Measurements from ENCODE around the gene ZNF592.
"Not testable (repeated sequence)": the region's sequence is repeated elsewhere in the genome, so short reads cannot be mapped to it uniquely, and the experiment has no call there.

The ZNF592 gene

GRCh38 chr15:84725001-84725491 is 23.3 kb upstream of the ZNF592 start:
- no peak for DNase-seq (ENCODE audit: low spot score in 2 of 2)
- no peaks in the 10 kb centered on the region for H3K27me3 Mint-ChIP-seq
- peak overlapping the region; percentile 64 for H3K4me3 Mint-ChIP-seq
- H3K36me3 Mint-ChIP-seq (ENCODE audit: insufficient read depth), result no peaks in the 10 kb centered on the region
- ATAC-seq (replicated peaks; ENCODE audit: extremely low read depth, poor library complexity, severe bottlenecking), result peak; percentile 86
- H3K4me1 Mint-ChIP-seq, result peaks cover 60% of the 10 kb centered on the region
- peak overlapping the region; percentile 81 for H3K27ac Mint-ChIP-seq (ENCODE audit: low read depth)
- H3K9me3 Mint-ChIP-seq, result no peaks in the 10 kb centered on the region

GRCh38 chr15:84727429-84727828 is 21.0 kb upstream of the ZNF592 start:
- Mint-ChIP-seq H3K27ac (ENCODE audit: low read depth) (no peak overlapping the region), H3K4me1 (peaks cover 45% of the 10 kb centered on the region)
- no peak for ATAC-seq (replicated peaks; ENCODE audit: extremely low read depth, poor library complexity, severe bottlenecking)

GRCh38 chr15:84731774-84732173 is 16.6 kb upstream of the ZNF592 start:
- Mint-ChIP-seq H3K27me3 (no peaks in the 10 kb centered on the region), H3K27ac (ENCODE audit: low read depth) (no peak overlapping the region), H3K9me3 (no peaks in the 10 kb centered on the region), H3K36me3 (ENCODE audit: insufficient read depth) (peaks cover 15% of the 10 kb centered on the region), H3K4me1 (peaks cover 56% of the 10 kb centered on the region), H3K4me3 (no peak overlapping the region)
- ATAC-seq (replicated peaks; ENCODE audit: extremely low read depth, poor library complexity, severe bottlenecking), result no peak
- DNase-seq (ENCODE audit: low spot score in 2 of 2), result no peak

More at GRCh38 chr15:84727429-84727828, 21.0 kb upstream of the ZNF592 start:
- no peak for DNase-seq (ENCODE audit: low spot score in 2 of 2)
- H3K4me3 Mint-ChIP-seq, result no peak overlapping the region
- no peaks in the 10 kb centered on the region for H3K27me3 Mint-ChIP-seq
- H3K36me3 Mint-ChIP-seq (ENCODE audit: insufficient read depth), result no peaks in the 10 kb centered on the region
- no peaks in the 10 kb centered on the region for H3K9me3 Mint-ChIP-seq

GRCh38 chr15:84734794-84735479 is 13.5 kb upstream of the ZNF592 start:
- Mint-ChIP-seq H3K4me1 (peaks cover 39% of the 10 kb centered on the region), H3K4me3 (peak overlapping the region; percentile 78), H3K27me3 (no peaks in the 10 kb centered on the region), H3K27ac (ENCODE audit: low read depth) (peak overlapping the region; percentile 65), H3K36me3 (ENCODE audit: insufficient read depth) (peaks cover 15% of the 10 kb centered on the region), H3K9me3 (no peaks in the 10 kb centered on the region)
- ATAC-seq (replicated peaks; ENCODE audit: extremely low read depth, poor library complexity, severe bottlenecking) (peak; percentile 71), DNase-seq (ENCODE audit: low spot score in 2 of 2) (peak; percentile 35 to 55)

GRCh38 chr15:84735480-84736061 is 12.8 kb upstream of the ZNF592 start:
- Mint-ChIP-seq H3K36me3 (ENCODE audit: insufficient read depth) (peaks cover 15% of the 10 kb centered on the region), H3K4me1 (peaks cover 39% of the 10 kb centered on the region), H3K4me3 (peak overlapping the region; percentile 78), H3K27ac (ENCODE audit: low read depth) (peak overlapping the region; percentile 65)
- H3K27me3 Mint-ChIP-seq; H3K9me3 Mint-ChIP-seq; DNase-seq (ENCODE audit: low spot score in 2 of 2): not testable (repeated sequence)
- peak; percentile 24 for ATAC-seq (replicated peaks; ENCODE audit: extremely low read depth, poor library complexity, severe bottlenecking)

GRCh38 chr15:84736375-84736774 is 12.0 kb upstream of the ZNF592 start:
- H3K27ac Mint-ChIP-seq (ENCODE audit: low read depth), result peak overlapping the region; percentile 67
- no peaks in the 10 kb centered on the region for H3K27me3 Mint-ChIP-seq
- peaks cover 15% of the 10 kb centered on the region for H3K36me3 Mint-ChIP-seq (ENCODE audit: insufficient read depth)
- H3K4me1 Mint-ChIP-seq, result peaks cover 39% of the 10 kb centered on the region
- ATAC-seq (replicated peaks; ENCODE audit: extremely low read depth, poor library complexity, severe bottlenecking) (peak; percentile 85), DNase-seq (ENCODE audit: low spot score in 2 of 2) (peak; percentile 18 to 69)
- H3K9me3 Mint-ChIP-seq, result no peaks in the 10 kb centered on the region
- H3K4me3 Mint-ChIP-seq, result peak overlapping the region; percentile 53

GRCh38 chr15:84737005-84737404 is 11.4 kb upstream of the ZNF592 start:
- H3K27me3 Mint-ChIP-seq, result no peaks in the 10 kb centered on the region
- peak overlapping the region; percentile 67 for H3K27ac Mint-ChIP-seq (ENCODE audit: low read depth)
- peaks cover 39% of the 10 kb centered on the region for H3K4me1 Mint-ChIP-seq
- no peak overlapping the region for H3K4me3 Mint-ChIP-seq
- H3K36me3 Mint-ChIP-seq (ENCODE audit: insufficient read depth), result peaks cover 15% of the 10 kb centered on the region
- no peaks in the 10 kb centered on the region for H3K9me3 Mint-ChIP-seq
- no peak for ATAC-seq (replicated peaks; ENCODE audit: extremely low read depth, poor library complexity, severe bottlenecking)
- no peak for DNase-seq (ENCODE audit: low spot score in 2 of 2)

- peak overlapping the region; percentile 39 for H3K27ac Mint-ChIP-seq (ENCODE audit: low read depth)
- no peak for DNase-seq (ENCODE audit: low spot score in 2 of 2)
- H3K36me3 Mint-ChIP-seq (ENCODE audit: insufficient read depth), result peaks cover 6% of the 10 kb centered on the region
- H3K4me1 Mint-ChIP-seq, result peaks cover 28% of the 10 kb centered on the region
- no peak for ATAC-seq (replicated peaks; ENCODE audit: extremely low read depth, poor library complexity, severe bottlenecking)
- H3K9me3 Mint-ChIP-seq, result no peaks in the 10 kb centered on the region
- H3K4me3 Mint-ChIP-seq, result no peak overlapping the region
- H3K27me3 Mint-ChIP-seq, result no peaks in the 10 kb centered on the region
Observed at GRCh38 chr15:84740691-84741090, 7.7 kb upstream of the ZNF592 start.

- no peak overlapping the region for H3K4me3 Mint-ChIP-seq
- DNase-seq (ENCODE audit: low spot score in 2 of 2), result no peak
- peak overlapping the region; percentile 2 for H3K27ac Mint-ChIP-seq (ENCODE audit: low read depth)
- peaks cover 6% of the 10 kb centered on the region for H3K36me3 Mint-ChIP-seq (ENCODE audit: insufficient read depth)
- no peaks in the 10 kb centered on the region for H3K9me3 Mint-ChIP-seq
- no peaks in the 10 kb centered on the region for H3K27me3 Mint-ChIP-seq
- ATAC-seq (replicated peaks; ENCODE audit: extremely low read depth, poor library complexity, severe bottlenecking), result no peak
- H3K4me1 Mint-ChIP-seq, result peaks cover 28% of the 10 kb centered on the region
Observed at GRCh38 chr15:84741121-84741520, 7.3 kb upstream of the ZNF592 start.

- peak; percentile 69 for ATAC-seq (replicated peaks; ENCODE audit: extremely low read depth, poor library complexity, severe bottlenecking)
Observed at GRCh38 chr15:84747416-84748273, 747 bp upstream of the ZNF592 start.

GRCh38 chr15:84749111-84749991 is 959 bp downstream of the ZNF592 start:
- no peaks in the 10 kb centered on the region for H3K27me3 Mint-ChIP-seq
- DNase-seq (ENCODE audit: low spot score in 2 of 2) (peak in 1 of 2 donors; percentile 41), ATAC-seq (replicated peaks; ENCODE audit: extremely low read depth, poor library complexity, severe bottlenecking) (peak; percentile 40)
- peaks cover 23% of the 10 kb centered on the region for H3K36me3 Mint-ChIP-seq (ENCODE audit: insufficient read depth)
- H3K4me1 Mint-ChIP-seq, result peaks cover 66% of the 10 kb centered on the region
- peak overlapping the region; percentile 91 for H3K4me3 Mint-ChIP-seq
- peak overlapping the region; percentile 65 for H3K27ac Mint-ChIP-seq (ENCODE audit: low read depth)
- no peaks in the 10 kb centered on the region for H3K9me3 Mint-ChIP-seq

More at GRCh38 chr15:84747416-84748273, 747 bp upstream of the ZNF592 start:
- H3K27ac Mint-ChIP-seq (ENCODE audit: low read depth), result peak overlapping the region; percentile 99
- H3K36me3 Mint-ChIP-seq (ENCODE audit: insufficient read depth), result peaks cover 23% of the 10 kb centered on the region
- peak; percentile 71 for DNase-seq (ENCODE audit: low spot score in 2 of 2)
- H3K27me3 Mint-ChIP-seq, result no peaks in the 10 kb centered on the region
- no peaks in the 10 kb centered on the region for H3K9me3 Mint-ChIP-seq
- peak overlapping the region; percentile 98 for H3K4me3 Mint-ChIP-seq
- H3K4me1 Mint-ChIP-seq, result peaks cover 56% of the 10 kb centered on the region
